Suppressor macrophage treated with lipopolysaccharide for 1 hour (primary cell): ENCODE measurements around the gene DCDC1.
A peak's percentile ranks its signal among the peaks of the same experiment; 100 is the strongest.

Source experiments
- DNase-seq, 3 donors: peaks; one replicate each; pipeline ENCODE4 v3.0.0-alpha.2; 2020 to 2022

The DCDC1 gene

DNA sequence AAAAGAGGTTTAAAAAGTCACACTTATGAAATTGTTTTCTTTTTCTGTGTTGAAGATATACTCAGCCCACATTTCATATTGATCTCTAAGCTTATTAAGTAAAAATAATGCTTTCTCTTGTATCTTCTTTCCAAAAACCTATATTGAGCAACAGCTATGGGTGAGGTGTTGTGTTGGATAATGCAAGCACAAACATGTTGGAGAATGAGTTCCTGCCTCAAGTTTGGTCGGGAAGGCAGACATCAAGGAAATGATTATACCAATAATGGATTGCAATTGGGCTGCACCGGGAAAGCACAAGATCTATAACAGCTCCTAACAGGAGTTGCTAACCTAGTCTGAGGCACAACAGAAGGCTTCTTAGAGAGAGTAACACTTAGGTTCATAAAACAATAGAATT lies 474.5 kb downstream of the DCDC1 start:
- DNase-seq: no peak

DNA sequence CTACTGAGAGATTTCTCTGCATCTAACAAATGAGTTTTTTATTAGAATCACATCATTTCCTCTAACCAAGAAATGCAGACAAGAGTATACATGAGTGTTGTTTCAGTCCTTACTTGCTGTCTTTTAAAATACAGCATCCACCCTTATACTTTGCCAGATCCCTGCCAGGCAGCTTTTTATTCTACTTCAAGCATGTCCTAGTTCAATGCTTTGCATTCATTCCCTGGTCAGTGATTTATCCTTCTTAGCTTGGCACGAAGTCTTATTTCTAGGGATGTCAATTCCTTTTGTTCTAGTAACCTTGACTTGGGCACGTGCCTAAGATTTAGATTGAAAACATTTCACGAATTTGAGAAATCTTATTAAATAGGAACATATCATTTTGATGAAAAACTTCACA lies 476.2 kb downstream of the DCDC1 start:
- no peak for DNase-seq

- no peak for DNase-seq
These were observed 480.3 kb downstream of the DCDC1 start for GRCh38 chr11:30889143-30889794.

GRCh38 chr11:30879322-30880005 lies 490.1 kb downstream of the DCDC1 start:
- no peak for DNase-seq

- no peak for DNase-seq
These were observed 491.1 kb downstream of the DCDC1 start for GRCh38 chr11:30878400-30878799.

- DNase-seq: no peak
These were observed 492.7 kb downstream of the DCDC1 start for GRCh38 chr11:30876663-30877396.

DNA sequence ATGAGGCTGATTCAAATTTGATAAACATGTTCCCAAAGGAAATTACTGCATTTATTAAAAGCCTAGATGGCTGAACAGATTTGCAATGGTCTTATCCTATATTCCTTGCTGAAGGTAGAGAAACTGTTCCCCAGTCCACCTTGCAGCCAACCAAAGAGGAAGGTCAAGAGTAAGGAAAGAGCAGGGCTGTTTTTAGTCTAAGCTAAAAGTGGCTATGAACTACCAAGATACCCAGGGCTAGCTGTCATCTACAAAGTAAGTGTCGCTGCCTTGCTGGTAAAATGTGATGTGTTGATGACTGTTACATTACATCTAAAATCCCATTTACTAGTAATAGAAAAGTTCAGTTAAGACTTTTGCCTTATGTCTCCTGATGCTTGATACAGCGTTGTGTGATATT lies 493.3 kb downstream of the DCDC1 start:
- no peak for DNase-seq

GRCh38 chr11:30875806-30876205 lies 493.7 kb downstream of the DCDC1 start:
- no peak for DNase-seq

DNA sequence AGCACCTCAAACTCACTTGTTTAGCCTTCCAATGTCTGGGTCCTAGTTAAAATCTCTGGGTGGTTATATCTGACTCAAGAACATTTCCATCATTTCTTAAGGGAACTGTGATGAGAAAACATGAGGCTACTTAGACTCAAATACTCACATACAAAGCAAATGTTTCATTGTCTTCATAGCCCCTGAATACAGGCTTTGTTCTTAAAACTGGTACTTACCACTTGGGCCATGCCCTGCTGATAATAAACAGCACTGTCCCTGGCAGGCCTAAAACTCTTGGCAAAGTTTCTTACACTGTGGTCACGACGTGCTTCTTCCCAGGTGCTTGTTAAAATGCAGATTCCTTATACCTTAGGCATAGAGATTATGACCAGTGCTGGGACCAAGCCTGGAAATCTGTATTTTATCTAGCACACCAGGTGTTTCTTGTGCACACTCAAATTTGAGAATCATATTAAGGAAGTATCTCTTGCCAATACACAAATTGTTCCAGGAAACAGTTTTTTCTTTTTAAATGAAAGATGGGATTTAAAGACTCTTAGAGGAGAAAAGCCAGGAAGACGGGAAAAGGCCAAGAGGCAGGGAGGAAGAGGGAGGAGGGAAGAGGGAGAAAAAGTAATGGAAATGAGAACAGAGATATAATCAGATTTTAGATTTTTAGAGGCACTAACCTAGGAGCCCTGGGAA lies 495.5 kb downstream of the DCDC1 start:
- no peak for DNase-seq

- no peak for DNase-seq
These were observed 500.9 kb downstream of the DCDC1 start for GRCh38 chr11:30868626-30869081.

DNA sequence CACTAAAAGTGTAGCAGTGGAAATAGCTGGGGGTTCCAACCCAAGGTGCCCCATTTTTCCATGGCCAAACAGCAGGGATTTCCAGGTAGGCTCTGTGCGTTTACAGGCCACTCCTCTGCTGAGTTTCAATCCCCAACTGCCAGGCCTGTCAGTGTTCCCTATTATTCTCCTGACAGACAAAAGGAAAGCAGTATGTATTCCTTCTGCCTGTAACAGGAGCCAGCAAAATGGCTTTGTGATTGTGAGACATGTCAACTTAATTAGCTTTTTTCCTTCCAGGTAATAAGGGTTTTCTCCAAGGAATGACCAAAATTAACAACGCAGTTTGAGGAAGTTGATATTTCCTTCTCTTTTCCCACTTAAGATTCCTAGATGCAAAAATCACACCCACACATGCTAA lies 506.3 kb downstream of the DCDC1 start:
- no peak for DNase-seq

GRCh38 chr11:30861531-30861930 lies 508.0 kb downstream of the DCDC1 start:
- no peak for DNase-seq

DNA sequence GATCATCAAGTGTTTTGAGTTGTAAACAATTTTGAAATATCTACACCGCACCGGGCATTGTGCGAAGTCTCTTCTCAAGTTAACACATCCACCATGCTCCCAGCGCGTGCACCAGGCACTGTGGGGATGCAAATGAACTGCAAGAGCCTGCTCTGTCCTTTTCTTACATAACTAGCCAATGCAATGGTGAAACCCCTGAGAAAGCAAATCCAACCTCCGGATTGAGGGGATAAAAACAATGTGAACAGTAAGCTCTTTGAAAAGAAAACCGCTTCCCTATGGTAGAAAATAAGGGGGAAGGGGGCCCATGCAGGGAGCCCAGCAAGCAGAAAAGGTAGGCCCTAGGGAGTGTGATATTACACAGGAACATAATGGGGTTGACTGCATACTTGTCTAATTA lies 508.5 kb downstream of the DCDC1 start:
- no peak for DNase-seq

GRCh38 chr11:30860146-30860545 lies 509.4 kb downstream of the DCDC1 start:
- DNase-seq: no peak

- DNase-seq: no peak
These were observed 509.9 kb downstream of the DCDC1 start for GRCh38 chr11:30859669-30860068.

DNA sequence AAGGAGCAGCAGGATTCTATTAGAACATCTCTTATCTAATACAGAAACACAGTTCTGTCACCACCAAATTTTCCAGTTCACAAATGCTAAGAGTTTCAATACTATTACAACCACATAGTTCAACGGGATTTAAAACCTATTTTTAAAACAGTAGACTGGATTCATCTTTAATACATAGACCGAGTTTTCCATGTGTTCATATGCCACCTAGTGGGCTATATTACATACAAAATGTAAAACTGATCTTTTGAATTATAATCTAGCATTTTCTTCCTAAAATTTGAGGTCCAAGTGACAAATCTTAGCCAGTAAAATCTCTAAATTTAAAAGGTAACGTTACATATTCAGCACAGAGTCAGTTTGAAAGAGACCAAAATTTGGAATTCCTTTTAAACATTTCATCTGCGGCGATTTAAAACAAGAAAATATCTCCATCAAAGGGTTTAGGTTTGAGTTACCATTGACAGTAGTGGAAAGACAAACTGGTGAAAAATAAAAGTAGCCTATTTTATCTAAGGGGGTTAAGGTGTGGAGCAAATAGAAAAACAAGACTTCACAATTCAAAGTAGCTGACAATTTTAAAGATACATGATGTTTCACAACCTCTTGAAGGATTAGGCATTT lies 514.0 kb downstream of the DCDC1 start:
- DNase-seq: peak; percentile 2 to 22 (median 8)

DNA sequence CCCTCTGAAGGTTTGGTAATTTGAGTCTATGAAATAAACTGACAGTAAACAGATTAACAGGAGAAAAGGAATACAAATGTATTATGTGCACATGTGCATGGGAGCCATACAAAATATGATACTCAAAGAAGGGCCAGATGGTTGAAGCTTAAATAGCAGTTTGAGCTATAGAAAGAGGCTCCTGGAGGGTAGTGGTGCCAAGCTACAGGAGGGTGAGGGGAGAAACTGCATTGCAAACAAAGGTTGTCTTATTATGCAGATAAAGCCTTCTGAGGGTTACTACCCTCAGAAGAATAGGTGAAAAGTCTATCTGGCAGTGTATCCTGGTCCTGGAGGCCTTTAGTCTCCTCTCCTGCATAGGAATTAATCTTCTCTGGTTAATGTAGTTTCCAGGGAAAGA lies 516.1 kb downstream of the DCDC1 start:
- no peak for DNase-seq

- no peak for DNase-seq
These were observed 516.9 kb downstream of the DCDC1 start for GRCh38 chr11:30852645-30853044.

DNA sequence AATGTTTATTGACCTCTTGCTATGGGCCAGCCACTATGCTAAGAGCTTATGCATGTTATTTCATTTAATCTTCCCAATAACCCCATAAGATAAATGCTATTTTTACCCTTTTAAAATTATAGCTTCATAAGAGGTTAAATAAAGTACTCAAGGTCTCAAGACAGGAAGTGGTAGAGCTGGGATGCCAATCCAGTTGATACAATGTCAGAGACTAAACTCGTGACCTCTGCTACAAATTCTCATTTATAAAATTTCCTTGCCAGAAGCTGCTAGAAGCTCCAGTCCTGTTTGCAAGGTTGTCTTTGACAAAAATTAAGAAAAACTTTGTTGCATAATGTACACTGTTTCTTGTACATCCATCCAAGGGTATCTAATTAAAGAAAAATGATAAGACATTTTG lies 517.4 kb downstream of the DCDC1 start:
- no peak for DNase-seq

DNA sequence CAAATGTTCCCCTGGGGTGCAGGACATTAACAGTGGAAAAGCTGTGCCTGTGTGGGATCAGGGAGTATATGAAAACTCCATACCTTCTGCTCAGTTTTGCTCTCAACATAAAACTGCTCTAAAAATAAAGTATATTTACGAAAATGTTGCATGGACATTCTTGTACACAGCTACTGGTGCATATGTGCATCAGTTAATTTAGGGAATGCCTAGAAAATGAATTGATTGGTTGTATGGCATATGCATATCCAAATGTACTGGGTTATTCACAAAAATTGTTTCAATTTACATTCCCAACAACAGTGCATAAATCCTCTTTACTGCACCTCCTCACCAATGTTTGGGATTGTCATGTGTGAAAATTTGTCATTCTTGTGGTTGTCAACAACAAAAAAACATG lies 532.3 kb downstream of the DCDC1 start:
- DNase-seq: no peak

GRCh38 chr11:30832831-30833230 lies 536.7 kb downstream of the DCDC1 start:
- no peak for DNase-seq

DNA sequence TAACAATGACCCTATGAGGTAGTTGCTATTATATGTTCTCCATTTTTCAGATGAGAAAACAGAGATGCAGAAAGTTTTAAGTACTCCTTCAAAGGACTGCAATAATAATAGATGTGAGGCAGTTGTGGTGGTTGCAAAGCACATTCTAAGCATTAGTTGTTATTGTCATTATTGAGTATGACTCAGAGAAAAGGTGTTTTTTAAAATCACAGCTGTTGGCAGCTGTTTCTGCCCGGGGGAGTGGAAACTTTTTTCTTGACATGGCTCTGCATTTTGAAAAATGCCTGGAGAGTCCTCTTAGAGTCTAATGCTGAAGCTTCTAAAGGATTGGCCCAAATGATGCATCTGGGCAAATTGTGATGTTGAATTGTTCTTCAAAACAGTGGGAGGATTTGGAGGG lies 538.9 kb downstream of the DCDC1 start:
- DNase-seq: no peak

- no peak for DNase-seq
These were observed 542.6 kb downstream of the DCDC1 start for GRCh38 chr11:30826911-30827310.
